CD4-positive, alpha-beta T cell (primary cell): ENCODE results near the gene FAR1. TPM values are rescaled to one million over a fixed set of nuclear protein-coding genes. Genes with fewer than 3 reads are reported as not detected.

Experiments
- ATAC-seq: fragments of 200-7000 bp; cut with Tn5 transposase; one replicate; pipeline ENCODE4 v1.10.0; 2022; ENCODE audit warnings: mild to moderate bottlenecking; ENCODE audit not compliant: poor library complexity
- CTCF ChIA-PET: fragments of 350-600 bp; sonication (Branson Sonifier 250); formaldehyde crosslinking; loops from one replicate; lab custom pipeline; 2021; ENCODE audit warnings: antibody characterized with exemption, inconsistent platforms; lab: Charles Lee
- POLR2A ChIA-PET: fragments of 350-600 bp; sonication (Branson Sonifier 250); formaldehyde crosslinking; loops from one replicate; lab custom pipeline; 2021; ENCODE audit warnings: antibody characterized with exemption, inconsistent platforms; lab: Charles Lee
- DNase-seq, 14 experiments: peaks; one replicate each; pipeline ENCODE4 v3.0.0-alpha.2; 2013 to 2020; ENCODE audit warnings: mixed read lengths in 2 of 14
- H3K27ac ChIP-seq, 2 donors: one replicate each; pipeline versions ENCODE4 v1.5.1 to v1.7.0; 2013; ENCODE audit warnings: low read length in 2 of 2, low read depth in 1 of 2, mild to moderate bottlenecking in 1 of 2
- H3K27me3 ChIP-seq, 2 experiments: 1 replicate in 1 of 2; 2 replicates in 1 of 2; pipeline versions ENCODE4 v1.6.1 to v1.7.0; 2013; ENCODE audit warnings: low read length in 2 of 2, control low read depth in 1 of 2, mild to moderate bottlenecking in 1 of 2, moderate library complexity in 1 of 2; ENCODE audit not compliant: insufficient read depth in 2 of 2, control insufficient read depth in 1 of 2
- H3K36me3 ChIP-seq: one replicate; pipeline ENCODE4 v1.6.1; 2013; ENCODE audit warnings: low read length, control low read depth; ENCODE audit not compliant: insufficient read depth
- H3K4me1 ChIP-seq: one replicate; pipeline ENCODE4 v1.6.1; 2013; ENCODE audit warnings: low read length, control low read depth; ENCODE audit not compliant: insufficient read depth
- H3K4me3 ChIP-seq: one replicate; pipeline ENCODE4 v1.5.1; 2013; ENCODE audit warnings: mild to moderate bottlenecking, low read length, moderate library complexity
- H3K9me3 ChIP-seq, 2 experiments: 1 replicate in 1 of 2; 2 replicates in 1 of 2; pipeline versions ENCODE4 v1.6.1 to v1.7.0; 2013; ENCODE audit warnings: low read length in 2 of 2, mild to moderate bottlenecking in 2 of 2, control low read depth in 1 of 2, moderate library complexity in 1 of 2; ENCODE audit not compliant: control insufficient read depth in 1 of 2, insufficient read depth in 1 of 2
- H3K27ac Mint-ChIP-seq: one replicate; pipeline ENCODE4 v1.8.0; 2020; ENCODE audit warnings: mixed read lengths
- H3K27me3 Mint-ChIP-seq: one replicate; pipeline ENCODE4 v1.8.0; 2021; ENCODE audit warnings: mixed read lengths
- H3K36me3 Mint-ChIP-seq: one replicate; pipeline ENCODE4 v1.8.0; 2021; ENCODE audit warnings: low read depth, mixed read lengths
- H3K4me1 Mint-ChIP-seq: one replicate; pipeline ENCODE4 v1.8.0; 2021; ENCODE audit warnings: low read depth, mixed read lengths
- H3K4me3 Mint-ChIP-seq: one replicate; pipeline ENCODE4 v1.8.0; 2020; ENCODE audit warnings: mild to moderate bottlenecking, mixed read lengths
- H3K9me3 Mint-ChIP-seq: one replicate; pipeline ENCODE4 v1.8.0; 2020; ENCODE audit warnings: mixed read lengths
- CTCF ChIP-seq: fragments of 200-600 bp; IDR thresholded peaks from one replicate; pipeline ENCODE4 v1.8.0; 2022; ENCODE audit warnings: antibody characterized with exemption, mild to moderate bottlenecking
- intact Hi-C, 2 experiments: fragments of 100-400 bp; cut with DNase I in 1 of 2; cut with micrococcal nuclease in 1 of 2; formaldehyde crosslinking; loops; one replicate each; pipeline versions ENCODE4 v1.15.1 to v1.9.0; 2023 to 2025; cut with DNase I, micrococcal nuclease
- total RNA-seq, 174 experiments: library from RNA in 2 of 174; stranded (reverse) in 2 of 174; gene quantifications; one replicate each; pipeline ENCODE4 v1.2.3 and lab custom pipeline; 2021 to 2026

Gene FAR1
- total RNA-seq, 2 experiments from 2014 or later: 28.4 to 29.0 TPM

GRCh38 chr11:13697710-13698109, 29.2 kb downstream of the FAR1 start:
- Mint-ChIP-seq H3K36me3 (peaks cover 70% of the 10 kb centered on the region), H3K4me3 (no peak overlapping the region), H3K27me3 (no peaks in the 10 kb centered on the region), H3K9me3 (no peaks in the 10 kb centered on the region), H3K27ac (no peak overlapping the region), H3K4me1 (peaks cover 8% of the 10 kb centered on the region)
- ATAC-seq: no peak
- Histone ChIP-seq H3K9me3 (no peaks in the 10 kb centered on the region), H3K4me3 (no peak overlapping the region), H3K27me3 (no peaks in the 10 kb centered on the region), H3K36me3 (peaks cover 36% of the 10 kb centered on the region), H3K27ac (no peak overlapping the region), H3K4me1 (no peaks in the 10 kb centered on the region)
- POLR2A ChIA-PET: no interaction called here
- no peak for TF ChIP-seq CTCF
- CTCF ChIA-PET: no interaction called here
- DNase-seq: no peak
- intact Hi-C loops: no loop called here

GRCh38 chr11:13698132-13698531, 29.7 kb downstream of the FAR1 start:
- no peak for TF ChIP-seq CTCF
- Mint-ChIP-seq H3K36me3 (peaks cover 74% of the 10 kb centered on the region), H3K27ac (no peak overlapping the region), H3K4me1 (peaks cover 4% of the 10 kb centered on the region), H3K27me3 (no peaks in the 10 kb centered on the region), H3K9me3 (no peaks in the 10 kb centered on the region), H3K4me3 (no peak overlapping the region)
- H3K36me3 ChIP-seq: peaks cover 38% of the 10 kb centered on the region
- no peak overlapping the region for H3K4me3 ChIP-seq
- no peaks in the 10 kb centered on the region for H3K4me1 ChIP-seq
- ChIA-PET POLR2A (no interaction called here), CTCF (no interaction called here)
- ATAC-seq (no peak), DNase-seq (no peak)
- no peaks in the 10 kb centered on the region for H3K9me3 ChIP-seq
- intact Hi-C loops: no loop called here
- H3K27me3 ChIP-seq: no peaks in the 10 kb centered on the region
- H3K27ac ChIP-seq: no peak overlapping the region

GRCh38 chr11:13699041-13699440, 30.6 kb downstream of the FAR1 start:
- Histone ChIP-seq H3K27me3 (no peaks in the 10 kb centered on the region), H3K27ac (no peak overlapping the region), H3K36me3 (peaks cover 38% of the 10 kb centered on the region), H3K4me1 (no peaks in the 10 kb centered on the region), H3K4me3 (no peak overlapping the region), H3K9me3 (no peaks in the 10 kb centered on the region)
- intact Hi-C loops: no loop called here
- no peak overlapping the region for H3K27ac Mint-ChIP-seq
- peaks cover 80% of the 10 kb centered on the region for H3K36me3 Mint-ChIP-seq
- DNase-seq (no peak), ATAC-seq (no peak)
- TF ChIP-seq CTCF: no peak
- H3K9me3 Mint-ChIP-seq: no peaks in the 10 kb centered on the region
- H3K4me1 Mint-ChIP-seq: no peaks in the 10 kb centered on the region
- ChIA-PET CTCF (no interaction called here), POLR2A (interaction anchor here (0.7 kb wide), 1 partner anchor 21 kb away, joined by 3 read pairs; no protein-coding TSS in a partner anchor)
- H3K4me3 Mint-ChIP-seq: no peak overlapping the region
- no peaks in the 10 kb centered on the region for H3K27me3 Mint-ChIP-seq
